ENCODE data around the gene GPR15LG. TPM values are rescaled to one million over a fixed set of nuclear protein-coding genes. Genes with fewer than 3 reads are reported as not detected.

Gene GPR15LG
- total and polyA plus RNA-seq, 2 donors (not counting 3 experiments of a cell fraction or from before 2014, with no cell fraction given), result not detected

- Histone ChIP-seq H3K9ac (replicated peaks; ENCODE audit: extremely low read depth, insufficient read depth, low read length) (no peak overlapping the region), H3K4me3 (replicated peaks in 1 of 3; ENCODE audit: insufficient read depth in 1 of 3, low read depth in 1 of 3, low read length in 3 of 3) (no peak overlapping the region), H3K27me3 (ENCODE audit: control insufficient read depth in 2 of 2, insufficient read depth in 2 of 2, low read length in 2 of 2) (peaks cover 0 to 5% of the 10 kb centered on the region in 2 experiments), H2AFZ (ENCODE audit: low read depth, low read length) (no peak overlapping the region), H3K9me3 (replicated peaks; ENCODE audit: control insufficient read depth, insufficient read depth, low read length) (no peaks in the 10 kb centered on the region), H4K20me1 (replicated peaks; ENCODE audit: control insufficient read depth, extremely low read depth, insufficient read depth, low read length) (no peaks in the 10 kb centered on the region), H3K79me2 (ENCODE audit: control insufficient read depth, insufficient read depth, low read length) (no peaks in the 10 kb centered on the region), H3K4me1 (ENCODE audit: control insufficient read depth, extremely low read depth, insufficient read depth, low read length) (no peaks in the 10 kb centered on the region), H3K4me2 (ENCODE audit: insufficient read depth, low read length) (no peak overlapping the region), H3K9me1 (replicated peaks; ENCODE audit: control insufficient read depth, extremely low read depth, insufficient read depth, low read length) (no peaks in the 10 kb centered on the region), H3K27ac (ENCODE audit: insufficient read depth, low read depth, low read length) (no peak overlapping the region), H3K36me3 (ENCODE audit: control insufficient read depth in 2 of 2, extremely low read depth in 1 of 2, insufficient read depth in 2 of 2, low read length in 2 of 2) (no peaks in the 10 kb centered on the region)
- dilution Hi-C loops (cut with MboI; ENCODE audit: extremely low pct_ligation_motif_present, low sequenced_read_pairs), result no loop called here
- no peak for DNase-seq (ENCODE audit: low read depth, low spot score)
- intact Hi-C loops (cut with micrococcal nuclease), result no loop called here
- POLR2A ChIA-PET, result no interaction called here
- CTCF ChIA-PET, result interaction anchor here (0.6 to 1.7 kb wide), 4 partner anchors 12 to 67 kb away, joined by 3 to 6 read pairs (median 4); no protein-coding TSS in a partner anchor
- TF ChIP-seq CTCF (IDR thresholded peaks at IDR 0.05; ENCODE audit: extremely low read depth in 1 of 2, insufficient read depth in 1 of 2, low read depth in 1 of 2, low read length in 2 of 2) (peak; percentile 29 to 42), JUN (IDR thresholded peaks at IDR 0.05; ENCODE audit: borderline replicate concordance, insufficient read depth, insufficient read length, low read depth) (no peak)
- no TSS peak for BruUV-seq (replicated peaks)
- no peak for FAIRE-seq
These were observed 41.1 kb downstream of the GPR15LG start for GRCh38 chr10:84214612-84215235.

- intact Hi-C loops (cut with micrococcal nuclease), result no loop called here
- BruUV-seq (replicated peaks), result no TSS peak
- CTCF ChIA-PET, result interaction anchor here (1.1 to 1.2 kb wide), 2 partner anchors 20 to 320 kb away, joined by 3 read pairs; no protein-coding TSS in a partner anchor
These were observed 43.2 kb downstream of the GPR15LG start for GRCh38 chr10:84216834-84217233.

More at GRCh38 chr10:84216834-84217233, 43.2 kb downstream of the GPR15LG start:
- H3K79me2 ChIP-seq (ENCODE audit: control insufficient read depth, insufficient read depth, low read length), result no peaks in the 10 kb centered on the region
- no peak overlapping the region for H3K27ac ChIP-seq (ENCODE audit: insufficient read depth, low read depth, low read length)
- H3K36me3 ChIP-seq (ENCODE audit: control insufficient read depth in 2 of 2, extremely low read depth in 1 of 2, insufficient read depth in 2 of 2, low read length in 2 of 2), result no peaks in the 10 kb centered on the region
- dilution Hi-C loops (cut with MboI; ENCODE audit: extremely low pct_ligation_motif_present, low sequenced_read_pairs), result no loop called here
- H3K4me2 ChIP-seq (ENCODE audit: insufficient read depth, low read length), result no peak overlapping the region
- POLR2A ChIA-PET, result no interaction called here
- H2AFZ ChIP-seq (ENCODE audit: low read depth, low read length), result no peak overlapping the region
- no peak for DNase-seq (ENCODE audit: low read depth, low spot score)
- no peaks in the 10 kb centered on the region for H4K20me1 ChIP-seq (replicated peaks; ENCODE audit: control insufficient read depth, extremely low read depth, insufficient read depth, low read length)
- no peaks in the 10 kb centered on the region for H3K9me1 ChIP-seq (replicated peaks; ENCODE audit: control insufficient read depth, extremely low read depth, insufficient read depth, low read length)
- H3K4me3 ChIP-seq (replicated peaks in 1 of 3; ENCODE audit: insufficient read depth in 1 of 3, low read depth in 1 of 3, low read length in 3 of 3), result no peak overlapping the region
- H3K9me3 ChIP-seq (replicated peaks; ENCODE audit: control insufficient read depth, insufficient read depth, low read length), result no peaks in the 10 kb centered on the region
- peaks cover 0 to 5% of the 10 kb centered on the region in 2 experiments for H3K27me3 ChIP-seq (ENCODE audit: control insufficient read depth in 2 of 2, insufficient read depth in 2 of 2, low read length in 2 of 2)
- no peaks in the 10 kb centered on the region for H3K4me1 ChIP-seq (ENCODE audit: control insufficient read depth, extremely low read depth, insufficient read depth, low read length)
- TF ChIP-seq FOS (IDR thresholded peaks at IDR 0.05; ENCODE audit: borderline replicate concordance, insufficient read depth, low read length), result no peak
- no peak for TF ChIP-seq GATA2 (IDR thresholded peaks at IDR 0.05; ENCODE audit: insufficient read depth, insufficient read length, low read depth, low read length)
- no peak for TF ChIP-seq CTCF (IDR thresholded peaks at IDR 0.05; ENCODE audit: extremely low read depth in 1 of 2, insufficient read depth in 1 of 2, low read depth in 1 of 2, low read length in 2 of 2)
- no peak for TF ChIP-seq EZH2 (IDR thresholded peaks at IDR 0.05; ENCODE audit: borderline replicate concordance, low read depth, low read length, severe bottlenecking)
- TF ChIP-seq MAX (IDR thresholded peaks at IDR 0.05; ENCODE audit: insufficient read depth, insufficient read length), result no peak
- TF ChIP-seq JUN (IDR thresholded peaks at IDR 0.05; ENCODE audit: borderline replicate concordance, insufficient read depth, insufficient read length, low read depth), result no peak
- TF ChIP-seq POLR2AphosphoS5 (IDR thresholded peaks at IDR 0.05; ENCODE audit: insufficient read depth, low read depth, low read length), result no peak
- no peak for TF ChIP-seq POLR2A (IDR thresholded peaks at IDR 0.05; ENCODE audit: low read depth, low read length)
- no peak for FAIRE-seq
- H3K9ac ChIP-seq (replicated peaks; ENCODE audit: extremely low read depth, insufficient read depth, low read length), result no peak overlapping the region

Data from endothelial cell of umbilical vein (primary cell).